Common myeloid progenitor, CD34-positive (primary cell): ENCODE results near the gene RBBP5.

Experiments used
- CTCF ChIA-PET: fragments of 350-600 bp; sonication (Branson Sonifier 250); formaldehyde crosslinking; loops from one replicate; lab custom pipeline; 2021; ENCODE audit warnings: antibody characterized with exemption; lab: Charles Lee
- POLR2A ChIA-PET: fragments of 350-600 bp; sonication (Branson Sonifier 250); formaldehyde crosslinking; loops from one replicate; lab custom pipeline; 2021; ENCODE audit warnings: antibody characterized with exemption; lab: Charles Lee
- DNase-seq, 3 donors: peaks; one replicate each; pipeline versions ENCODE4 v3.0.0 to v3.0.0-alpha.2; 2013
- H3K27ac ChIP-seq, 2 experiments: 1 replicate in 1 of 2; 2 replicates in 1 of 2; pipeline ENCODE4 v1.7.0; 2013; ENCODE audit warnings: inconsistent platforms in 2 of 2, low read length in 2 of 2, mild to moderate bottlenecking in 2 of 2, low read depth in 1 of 2, moderate library complexity in 1 of 2; ENCODE audit not compliant: severe bottlenecking in 2 of 2, insufficient read depth in 1 of 2, poor library complexity in 1 of 2
- H3K27me3 ChIP-seq, 5 experiments: replicated peaks in 2 of 5; 1 replicate in 3 of 5; 2 replicates in 2 of 5; pipeline versions ENCODE4 v1.6.1 to v1.7.0; 2013; ENCODE audit warnings: low read length in 4 of 5, mild to moderate bottlenecking in 2 of 5, moderate library complexity in 2 of 5, inconsistent platforms in 1 of 5; ENCODE audit not compliant: insufficient read depth in 5 of 5, control insufficient read depth in 4 of 5
- H3K36me3 ChIP-seq, 4 experiments: 1 replicate in 2 of 4; 2 replicates in 2 of 4; pipeline versions ENCODE4 v1.6.1 to v1.7.0; 2013; ENCODE audit warnings: low read length in 3 of 4, control low read depth in 1 of 4, mild to moderate bottlenecking in 1 of 4; ENCODE audit not compliant: control insufficient read depth in 4 of 4, insufficient read depth in 4 of 4
- H3K4me1 ChIP-seq, 4 experiments: 1 replicate in 3 of 4; 2 replicates in 1 of 4; pipeline versions ENCODE4 v1.6.1 to v1.7.1; 2013; ENCODE audit warnings: low read length in 3 of 4, mild to moderate bottlenecking in 3 of 4, control low read depth in 1 of 4, inconsistent platforms in 1 of 4, moderate library complexity in 1 of 4; ENCODE audit not compliant: control insufficient read depth in 4 of 4, insufficient read depth in 4 of 4; ENCODE audit errors: control extremely low read depth in 1 of 4
- H3K4me3 ChIP-seq, 7 experiments: 1 replicate in 4 of 7; 2 replicates in 3 of 7; pipeline versions ENCODE4 v1.5.1 to v1.7.0; 2013; ENCODE audit warnings: mild to moderate bottlenecking in 7 of 7, low read length in 6 of 7, moderate library complexity in 6 of 7, inconsistent platforms in 2 of 7, low read depth in 2 of 7, control low read depth in 1 of 7; ENCODE audit not compliant: insufficient read depth in 4 of 7, control insufficient read depth in 1 of 7; ENCODE audit errors: extremely low read depth in 1 of 7
- H3K9me3 ChIP-seq, 5 experiments: 1 replicate in 4 of 5; 2 replicates in 1 of 5; pipeline versions ENCODE4 v1.6.1 to v1.7.1; 2013; ENCODE audit warnings: low read length in 4 of 5, mild to moderate bottlenecking in 2 of 5, inconsistent platforms in 1 of 5, low read depth in 1 of 5, moderate library complexity in 1 of 5; ENCODE audit not compliant: control insufficient read depth in 4 of 5, insufficient read depth in 2 of 5; ENCODE audit errors: control extremely low read depth in 1 of 5
- WGBS: methylation state at CpG from one replicate; pipeline ENCODE4 v1.1.5; 2013; ENCODE audit not compliant: insufficient coverage; 5-methylcytosine and 5-hydroxymethylcytosine counted together

RBBP5 gene

GRCh38 chr1:205062319-205062718 lies 59.5 kb downstream of the RBBP5 start:
- no peaks in the 10 kb centered on the region for H3K27me3 ChIP-seq

DNA sequence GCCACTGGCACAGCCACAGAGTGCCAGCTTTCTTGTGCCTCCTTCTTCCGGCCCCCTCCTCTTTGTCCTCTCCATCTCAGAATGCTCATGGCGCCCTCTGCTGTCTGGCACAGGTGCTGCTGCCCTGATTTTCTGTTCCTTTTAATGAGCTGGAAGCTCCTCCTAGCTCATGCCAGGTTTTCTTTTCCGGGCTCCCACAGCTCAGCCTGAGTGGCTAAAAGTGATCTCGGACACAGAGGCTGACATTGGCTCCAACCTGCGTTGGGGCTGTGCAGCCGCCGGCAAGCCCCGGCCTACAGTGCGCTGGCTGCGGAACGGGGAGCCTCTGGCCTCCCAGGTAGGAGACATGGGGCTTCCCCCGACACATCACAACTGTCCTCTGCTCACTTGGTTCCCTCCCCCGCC lies 60.1 kb downstream of the RBBP5 start:
- CTCF ChIA-PET: interaction anchor here (0.6 to 5.7 kb wide), 35 partner anchors 8 to 1247 kb away, joined by 3 to 166 read pairs (median 5); partner anchors contain the start of genes CNTN2 and TMCC2
- H3K9me3 ChIP-seq: no peaks in the 10 kb centered on the region
- no peak overlapping the region for H3K4me3 ChIP-seq
- peaks cover 0 to 7% (median 4%) of the 10 kb centered on the region in 4 experiments for H3K4me1 ChIP-seq
- H3K27ac ChIP-seq: no peak overlapping the region
- POLR2A ChIA-PET: interaction anchor here (1.1 to 3.0 kb wide), 3 partner anchors 69 to 86 kb away, joined by 3 to 10 read pairs (median 5); no protein-coding TSS in a partner anchor
- 27% methylated on average over 8 of the region's 13 CpGs for WGBS
- DNase-seq: peak; percentile 78 to 90 (median 88)
- peaks cover 0 to 1% (median 0%) of the 10 kb centered on the region in 5 experiments for H3K27me3 ChIP-seq
- no peaks in the 10 kb centered on the region for H3K36me3 ChIP-seq

More at GRCh38 chr1:205062319-205062718, 59.5 kb downstream of the RBBP5 start:
- 96% methylated on average over 7 of the region's 8 CpGs for WGBS
- Histone ChIP-seq H3K4me3 (no peak overlapping the region), H3K9me3 (no peaks in the 10 kb centered on the region), H3K36me3 (no peaks in the 10 kb centered on the region), H3K27ac (no peak overlapping the region), H3K4me1 (peaks cover 0 to 7% (median 4%) of the 10 kb centered on the region in 4 experiments)
- ChIA-PET CTCF (interaction anchor here (0.7 to 5.7 kb wide), 28 partner anchors 10 to 261 kb away, joined by 3 to 166 read pairs (median 8); partner anchors contain the start of gene CNTN2), POLR2A (interaction anchor here (3.0 kb wide), 1 partner anchor 73 kb away, joined by 10 read pairs; no protein-coding TSS in a partner anchor)
- no peak for DNase-seq

GRCh38 chr1:205061227-205061626 lies 60.6 kb downstream of the RBBP5 start:
- Histone ChIP-seq H3K4me3 (no peak overlapping the region), H3K27me3 (peaks cover 0 to 2% (median 0%) of the 10 kb centered on the region in 5 experiments), H3K4me1 (peaks cover 0 to 7% (median 4%) of the 10 kb centered on the region in 4 experiments), H3K36me3 (no peaks in the 10 kb centered on the region), H3K9me3 (no peaks in the 10 kb centered on the region), H3K27ac (no peak overlapping the region)
- 97% methylated on average over 12 of the region's 14 CpGs for WGBS
- CTCF ChIA-PET: interaction anchor here (0.6 to 5.7 kb wide), 32 partner anchors 9 to 206 kb away, joined by 3 to 166 read pairs (median 6); partner anchors contain the start of genes CNTN2 and TMCC2
- POLR2A ChIA-PET: interaction anchor here (0.6 to 3.0 kb wide), 4 partner anchors 19 to 86 kb away, joined by 3 to 10 read pairs (median 4); no protein-coding TSS in a partner anchor
- DNase-seq: no peak

- Histone ChIP-seq H3K4me3 (no peak overlapping the region), H3K27ac (no peak overlapping the region), H3K36me3 (no peaks in the 10 kb centered on the region), H3K9me3 (no peaks in the 10 kb centered on the region), H3K4me1 (peaks cover 0 to 7% (median 4%) of the 10 kb centered on the region in 4 experiments), H3K27me3 (peaks cover 0 to 2% (median 0%) of the 10 kb centered on the region in 5 experiments)
- DNase-seq: no peak
- WGBS: 77% methylated on average over 7 of the region's 10 CpGs
- ChIA-PET CTCF (interaction anchor here (0.6 to 5.7 kb wide), 24 partner anchors 8 to 196 kb away, joined by 3 to 166 read pairs (median 10); partner anchors contain the start of gene CNTN2), POLR2A (interaction anchor here (0.6 to 3.0 kb wide), 3 partner anchors 19 to 72 kb away, joined by 3 to 10 read pairs (median 3); no protein-coding TSS in a partner anchor)
Observed at GRCh38 chr1:205060746-205061145, 61.0 kb downstream of the RBBP5 start.

- no peaks in the 10 kb centered on the region for H3K36me3 ChIP-seq
- H3K4me1 ChIP-seq: peaks cover 0 to 7% (median 4%) of the 10 kb centered on the region in 4 experiments
- 95% methylated on average over 5 of the region's 6 CpGs for WGBS
- H3K27me3 ChIP-seq: peaks cover 0 to 3% (median 0%) of the 10 kb centered on the region in 5 experiments
- CTCF ChIA-PET: interaction anchor here (5.2 to 5.7 kb wide), 2 partner anchors 69 to 83 kb away, joined by 149 to 166 read pairs; no protein-coding TSS in a partner anchor
- POLR2A ChIA-PET: no interaction called here
- H3K4me3 ChIP-seq: no peak overlapping the region
- no peaks in the 10 kb centered on the region for H3K9me3 ChIP-seq
- no peak overlapping the region for H3K27ac ChIP-seq
- no peak for DNase-seq
Observed at GRCh38 chr1:205059660-205060059, 62.1 kb downstream of the RBBP5 start.

DNA sequence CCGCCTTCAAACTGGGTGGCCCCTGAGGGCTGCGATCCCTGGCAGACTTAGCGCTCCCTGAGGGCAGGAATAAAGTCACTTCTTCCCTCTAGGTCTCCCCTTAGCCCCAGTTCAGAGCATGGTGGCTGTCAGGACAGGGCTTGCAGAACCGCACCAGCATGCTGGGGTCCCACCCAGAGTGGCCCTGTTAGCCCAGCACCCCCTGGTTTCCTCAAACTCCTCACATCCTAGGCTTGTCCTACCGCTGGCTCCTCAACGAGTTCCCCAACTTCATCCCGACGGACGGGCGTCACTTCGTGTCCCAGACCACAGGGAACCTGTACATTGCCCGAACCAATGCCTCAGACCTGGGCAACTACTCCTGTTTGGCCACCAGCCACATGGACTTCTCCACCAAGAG lies 62.9 kb downstream of the RBBP5 start:
- no peaks in the 10 kb centered on the region for H3K9me3 ChIP-seq
- peaks cover 0 to 4% (median 0%) of the 10 kb centered on the region in 5 experiments for H3K27me3 ChIP-seq
- POLR2A ChIA-PET: no interaction called here
- no peak overlapping the region for H3K27ac ChIP-seq
- WGBS: 96% methylated on average over 12 of the region's 12 CpGs
- DNase-seq: no peak
- no peaks in the 10 kb centered on the region for H3K36me3 ChIP-seq
- H3K4me3 ChIP-seq: no peak overlapping the region
- CTCF ChIA-PET: interaction anchor here (5.7 kb wide), 1 partner anchor 82 kb away, joined by 149 read pairs; no protein-coding TSS in a partner anchor
- H3K4me1 ChIP-seq: peaks cover 0 to 7% (median 4%) of the 10 kb centered on the region in 4 experiments
